Activated CD4-positive, alpha-beta T cell treated with anti-CD3 and anti-CD28 coated beads for 48 hours (primary cell): ENCODE measurements around the gene PERM1.

ENCODE experiments used
- DNase-seq: peaks from one replicate; pipeline ENCODE4 v3.0.0-alpha.2; 2020

The PERM1 gene

GRCh38 chr1:932776-933602 lies 48.9 kb downstream of the PERM1 start:
- no peak for DNase-seq

- no peak for DNase-seq
Measured at GRCh38 chr1:932173-932510, 49.8 kb downstream of the PERM1 start.

GRCh38 chr1:931380-932172 lies 50.3 kb downstream of the PERM1 start:
- DNase-seq, result no peak

GRCh38 chr1:930633-931138 lies 51.2 kb downstream of the PERM1 start:
- DNase-seq, result no peak

- no peak for DNase-seq
Measured at GRCh38 chr1:929712-930632, 51.9 kb downstream of the PERM1 start.

GRCh38 chr1:928825-929661 lies 52.9 kb downstream of the PERM1 start:
- no peak for DNase-seq

GRCh38 chr1:927748-928147 lies 54.1 kb downstream of the PERM1 start:
- DNase-seq, result no peak

GRCh38 chr1:927234-927633 lies 54.7 kb downstream of the PERM1 start:
- no peak for DNase-seq

- DNase-seq, result no peak
Measured at GRCh38 chr1:925561-926421, 56.1 kb downstream of the PERM1 start.
